H1 (cell line): Measurements from ENCODE around the gene CYP26A1. TPM values are rescaled to one million over a fixed set of nuclear protein-coding genes. Genes with fewer than 3 reads are reported as not detected.
A peak's percentile ranks its signal among the peaks of the same experiment; 100 is the strongest.

Experiments
- BACH1 ChIP-seq: IDR thresholded peaks from 2 replicates; pipeline ENCODE4 v1.6.1; 2012; ENCODE audit warnings: low read length, improper control_type of control experiment
- CBX5 ChIP-seq: fragments of 300-800, 300-1000 bp; sonication (generic); IDR thresholded peaks from 2 replicates; pipeline ENCODE4 v1.7.1; 2016; ENCODE audit warnings: antibody characterized with exemption, low read length, low read depth
- CTBP2 ChIP-seq: IDR thresholded peaks from 2 replicates; pipeline ENCODE4 v1.7.0; 2011; ENCODE audit warnings: borderline replicate concordance, mild to moderate bottlenecking, moderate library complexity, mixed read lengths, low read length; ENCODE audit not compliant: insufficient read depth, insufficient read length
- E2F6 ChIP-seq: IDR thresholded peaks from 2 replicates; pipeline ENCODE4 v1.6.1; 2012; ENCODE audit warnings: inconsistent platforms
- HDAC2 ChIP-seq, 2 experiments: fragments of 300-600 bp in 1 of 2; sonication (generic) in 1 of 2; IDR thresholded peaks; 2 replicates each; pipeline ENCODE4 v1.6.1; 2011 to 2012; ENCODE audit warnings: low read depth in 2 of 2, low read length in 2 of 2, mild to moderate bottlenecking in 2 of 2, moderate library complexity in 2 of 2, borderline replicate concordance in 1 of 2, inconsistent platforms in 1 of 2
- KDM4A ChIP-seq: IDR thresholded peaks from one replicate; pipeline ENCODE4 v1.7.1; 2012; ENCODE audit warnings: low read depth, mild to moderate bottlenecking, moderate library complexity, low read length, inconsistent platforms; ENCODE audit not compliant: severe bottlenecking
- PHF8 ChIP-seq: fragments of 200-600 bp; sonication (generic); conservative IDR thresholded peaks from 2 replicates; pipeline ENCODE4 v1.7.1; 2012; ENCODE audit warnings: low read depth, mild to moderate bottlenecking, inconsistent platforms, low read length, moderate library complexity
- POLR2AphosphoS5 ChIP-seq: IDR thresholded peaks from 2 replicates; pipeline ENCODE4 v1.6.1; 2011; ENCODE audit warnings: low read depth, low read length
- RAD21 ChIP-seq, 2 experiments: IDR thresholded peaks in 1 of 2; conservative IDR thresholded peaks in 1 of 2; 2 replicates each; pipeline ENCODE4 v1.6.1; 2011; ENCODE audit warnings: low read depth in 2 of 2, low read length in 2 of 2, improper control_type of control experiment in 1 of 2, inconsistent platforms in 1 of 2, mild to moderate bottlenecking in 1 of 2, moderate library complexity in 1 of 2
- SIX5 ChIP-seq: IDR thresholded peaks from 2 replicates; pipeline ENCODE4 v1.6.1; 2011; ENCODE audit warnings: mild to moderate bottlenecking, low read depth, low read length
- SP4 ChIP-seq: IDR thresholded peaks from 2 replicates; pipeline ENCODE4 v1.6.1; 2012; ENCODE audit warnings: low read length, inconsistent platforms
- YY1 ChIP-seq: IDR thresholded peaks from 2 replicates; pipeline ENCODE4 v1.6.1; 2011; ENCODE audit warnings: low read depth, mild to moderate bottlenecking, low read length
- polyA plus RNA-seq, 7 experiments: library from polyadenylated mRNA; depleted of rRNA in 3 of 7; stranded (reverse) in 5 of 7; unstranded in 2 of 7; fragments of >200 nt in 5 of 7; fragments of 200-250 nt in 2 of 7; gene quantifications; 1 replicate in 5 of 7; 2 replicates in 1 of 7; 4 replicates in 1 of 7; pipeline versions ENCODE4 v1.2.1 to v1.2.3, GENCODE V29; 2011 to 2013; ENCODE audit warnings: missing spikeins in 2 of 7, mixed read lengths in 2 of 7
- total RNA-seq: library from RNA; stranded (reverse); fragmentation: NEBNext Ultra II Directional; extraction: Animal tissue kit (Norgen Biotek cat#: 25700); gene quantifications from 2 replicates; pipeline ENCODE4 v1.2.1, GENCODE V29; 2021

CYP26A1 gene
- total and polyA plus RNA-seq, 2 of the 8 experiments (the other 6 are each of a cell fraction or from before 2014, with no cell fraction given) = 5.0 to 9.1 TPM

GRCh38 chr10:93080350-93081046, 6.8 kb downstream of the CYP26A1 start (continued):
- TF ChIP-seq BACH1 (peak; percentile 78), POLR2AphosphoS5 (no peak), SIX5 (no peak), RAD21 (IDR thresholded peaks at IDR 0.05 in 1 of 2, conservative IDR thresholded peaks at IDR 0.05 in 1 of 2; ENCODE audit: low read depth in 2 of 2, low read length in 2 of 2) (peak; percentile 91), KDM4A (no peak), YY1 (0 out of 2 replicates have a peak, but pooled peaks have one; percentile 17), PHF8 (no peak), CTBP2 (no peak), CBX5 (no peak), SP4 (peak; percentile 60; the same call in 1 of the 2 replicates), E2F6 (no peak), HDAC2 (IDR thresholded peaks at IDR 0.05; ENCODE audit: borderline replicate concordance in 1 of 2, low read depth in 2 of 2, low read length in 2 of 2) (peak in 1 of 2 experiments; percentile 83; a peak in 1 of 4 replicates)
